Lower leg skin (tissue), 3 donors: ENCODE results near the gene DISC1.

ENCODE experiments used
- CTCF ChIP-seq, 3 donors: fragments of 450-650 bp; IDR thresholded peaks; one replicate each; pipeline ENCODE4 v1.5.1; 2016; ENCODE audit warnings: antibody characterized with exemption in 3 of 3, mild to moderate bottlenecking in 3 of 3, moderate library complexity in 2 of 3
- POLR2A ChIP-seq, 2 donors: fragments of 450-650 bp; IDR thresholded peaks; one replicate each; pipeline ENCODE4 v1.6.1; 2016 to 2017; ENCODE audit warnings: antibody characterized with exemption in 2 of 2, mild to moderate bottlenecking in 1 of 2, moderate library complexity in 1 of 2

- TF ChIP-seq CTCF (IDR thresholded peaks at IDR 0.05) (no peak), POLR2A (IDR thresholded peaks at IDR 0.05) (no peak)
These were observed 447.7 kb downstream of the DISC1 start for GRCh38 chr1:232074265-232074664.
